Fibroblast of lung (primary cell): ENCODE measurements around the gene CCNL1.

Source experiments
- EZH2 ChIP-seq: IDR thresholded peaks from 2 replicates; pipeline ENCODE4 v1.5.1; 2012; ENCODE audit warnings: low read length, control low read depth, mild to moderate bottlenecking; ENCODE audit errors: missing control alignments
- TF ChIP-seq, protein P1 (sequence below), 2 donors: IDR thresholded peaks in 1 of 2; conservative IDR thresholded peaks in 1 of 2; 1 replicate in 1 of 2; 2 replicates in 1 of 2; pipeline ENCODE4 v1.5.1; 2011 to 2012; ENCODE audit warnings: low read length in 2 of 2, control low read depth in 1 of 2, inconsistent platforms in 1 of 2, low read depth in 1 of 2, mild to moderate bottlenecking in 1 of 2

DNA sequence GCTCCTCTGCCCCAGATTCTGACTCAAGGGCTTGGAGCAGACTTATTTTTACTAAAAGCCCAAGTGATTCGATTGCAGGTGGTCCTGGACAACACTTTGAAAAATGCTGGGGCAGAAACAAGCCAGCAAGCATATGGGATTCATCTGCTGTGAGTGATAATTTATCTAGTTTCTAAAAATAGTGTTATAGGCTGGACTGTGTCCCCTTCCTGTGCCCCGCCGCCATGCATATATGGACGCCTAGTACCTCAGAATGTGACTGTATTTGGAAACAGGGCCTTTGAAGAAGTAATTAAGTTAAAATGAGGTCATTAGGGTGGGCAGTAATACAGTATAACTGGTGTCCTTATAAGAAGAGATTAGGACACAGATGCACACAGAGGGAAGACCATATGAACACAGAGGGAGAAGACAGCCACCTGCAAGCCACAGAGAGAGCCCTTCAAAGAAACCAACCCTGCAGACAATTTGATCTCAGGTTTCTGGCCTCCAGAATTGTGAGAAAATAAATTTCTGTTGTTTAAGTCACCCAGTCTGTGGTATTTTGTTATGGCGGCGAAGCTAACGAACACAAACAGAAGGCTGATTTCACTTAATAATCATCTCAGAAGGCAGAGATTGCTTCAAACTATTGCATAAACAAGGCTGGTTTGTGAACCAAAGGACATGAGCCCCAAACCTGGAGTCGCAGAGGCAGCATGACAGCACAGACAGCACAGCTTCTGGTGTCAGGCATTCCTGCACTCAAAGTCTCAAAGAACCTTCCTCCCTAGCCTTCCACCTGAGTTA is 59.1 kb downstream of the CCNL1 start:
- TF ChIP-seq, protein P1, sequence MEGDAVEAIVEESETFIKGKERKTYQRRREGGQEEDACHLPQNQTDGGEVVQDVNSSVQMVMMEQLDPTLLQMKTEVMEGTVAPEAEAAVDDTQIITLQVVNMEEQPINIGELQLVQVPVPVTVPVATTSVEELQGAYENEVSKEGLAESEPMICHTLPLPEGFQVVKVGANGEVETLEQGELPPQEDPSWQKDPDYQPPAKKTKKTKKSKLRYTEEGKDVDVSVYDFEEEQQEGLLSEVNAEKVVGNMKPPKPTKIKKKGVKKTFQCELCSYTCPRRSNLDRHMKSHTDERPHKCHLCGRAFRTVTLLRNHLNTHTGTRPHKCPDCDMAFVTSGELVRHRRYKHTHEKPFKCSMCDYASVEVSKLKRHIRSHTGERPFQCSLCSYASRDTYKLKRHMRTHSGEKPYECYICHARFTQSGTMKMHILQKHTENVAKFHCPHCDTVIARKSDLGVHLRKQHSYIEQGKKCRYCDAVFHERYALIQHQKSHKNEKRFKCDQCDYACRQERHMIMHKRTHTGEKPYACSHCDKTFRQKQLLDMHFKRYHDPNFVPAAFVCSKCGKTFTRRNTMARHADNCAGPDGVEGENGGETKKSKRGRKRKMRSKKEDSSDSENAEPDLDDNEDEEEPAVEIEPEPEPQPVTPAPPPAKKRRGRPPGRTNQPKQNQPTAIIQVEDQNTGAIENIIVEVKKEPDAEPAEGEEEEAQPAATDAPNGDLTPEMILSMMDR (conservative IDR thresholded peaks at IDR 0.05 in 1 of 2, IDR thresholded peaks at IDR 0.05 in 1 of 2; ENCODE audit: low read depth in 1 of 2, low read length in 2 of 2) = no peak
- TF ChIP-seq EZH2 = no peak
